Tongue (tissue), 2 donors: ENCODE data around the gene C16orf95. TPM values are rescaled to one million over a fixed set of nuclear protein-coding genes. Genes with fewer than 3 reads are reported as not detected.

ENCODE experiments used
- small RNA-seq: library from RNA; depleted of rRNA; stranded (forward); fragments of <200 nt; gene quantifications from one replicate; pipeline ENCODE3, GENCODE V24; 2014; ENCODE audit warnings: low replicate concordance
- total RNA-seq: library from RNA; depleted of rRNA; stranded (reverse); fragments of >200 nt; gene quantifications from one replicate; pipeline ENCODE4 v1.2.3, GENCODE V29; 2014

The C16orf95 gene
- total RNA-seq, 1 donor from 2014 or later, result 2.3 TPM

Small RNAs within 50 kb of the gene (small RNA-seq; reads per million reads assigned to genes)
- not detected for gene AC010531.2

Other genes starting within 250 kb of the C16orf95 start
- 58.2 TPM for gene FBXO31, start 66.4 kb upstream of the C16orf95 start, total RNA-seq
- gene MAP1LC3B, start 74.9 kb upstream of the C16orf95 start, total RNA-seq, result 35.9 TPM
- 19.2 TPM for gene ZCCHC14, start 175.6 kb upstream of the C16orf95 start, total RNA-seq